Endothelial cell of umbilical vein (primary cell): ENCODE results near the gene KAZN.

Experiments
- EZH2 ChIP-seq: IDR thresholded peaks from 2 replicates; pipeline ENCODE4 v1.6.1; 2012; ENCODE audit warnings: borderline replicate concordance, low read depth, mild to moderate bottlenecking, moderate library complexity, low read length, inconsistent platforms; ENCODE audit not compliant: severe bottlenecking
- POLR2A ChIP-seq: IDR thresholded peaks from 2 replicates; pipeline ENCODE4 v1.6.1; 2012; ENCODE audit warnings: low read depth, mild to moderate bottlenecking, control low read depth, low read length
- POLR2AphosphoS5 ChIP-seq: IDR thresholded peaks from 2 replicates; pipeline ENCODE4 v1.6.1; 2012; ENCODE audit warnings: low read depth, mild to moderate bottlenecking, control low read depth, low read length, moderate library complexity; ENCODE audit not compliant: insufficient read depth
- TF ChIP-seq, protein P1 (sequence below), 2 donors: IDR thresholded peaks; 1 replicate in 1 of 2; 2 replicates in 1 of 2; pipeline ENCODE4 v1.5.1; 2011; ENCODE audit warnings: low read length in 2 of 2, mild to moderate bottlenecking in 2 of 2, moderate library complexity in 2 of 2, control low read depth in 1 of 2, inconsistent platforms in 1 of 2, low read depth in 1 of 2; ENCODE audit not compliant: insufficient read depth in 1 of 2; ENCODE audit errors: extremely low read depth in 1 of 2

DNA sequence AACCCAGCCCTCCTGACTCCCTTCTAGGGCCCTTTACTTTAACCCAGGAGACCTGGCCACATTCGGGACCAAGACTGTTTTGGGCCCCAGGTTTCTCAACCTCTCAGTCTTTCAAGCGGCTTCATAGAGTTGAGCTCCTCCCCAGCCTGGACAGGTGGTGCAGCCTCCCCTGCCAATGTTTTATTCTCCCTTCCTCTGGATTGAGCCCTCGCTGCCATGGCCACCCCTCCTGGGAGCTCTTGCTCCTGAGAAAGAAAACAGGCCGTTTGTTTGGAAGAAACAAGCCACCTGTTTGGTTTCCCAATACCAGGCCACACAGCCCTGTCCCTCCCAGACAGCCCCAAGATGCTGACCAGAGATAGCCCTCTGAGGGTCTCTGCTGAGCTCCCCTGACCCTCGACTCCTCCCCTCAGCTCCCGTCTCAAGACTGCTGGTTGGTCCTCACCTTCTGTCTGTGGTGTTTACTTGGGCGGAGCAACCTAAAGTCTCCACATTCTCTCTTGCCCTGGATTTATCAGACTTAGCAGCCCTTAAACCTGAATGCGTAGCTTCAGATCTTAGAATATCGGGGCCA lies 558.4 kb downstream of the KAZN start:
- TF ChIP-seq, protein P1, sequence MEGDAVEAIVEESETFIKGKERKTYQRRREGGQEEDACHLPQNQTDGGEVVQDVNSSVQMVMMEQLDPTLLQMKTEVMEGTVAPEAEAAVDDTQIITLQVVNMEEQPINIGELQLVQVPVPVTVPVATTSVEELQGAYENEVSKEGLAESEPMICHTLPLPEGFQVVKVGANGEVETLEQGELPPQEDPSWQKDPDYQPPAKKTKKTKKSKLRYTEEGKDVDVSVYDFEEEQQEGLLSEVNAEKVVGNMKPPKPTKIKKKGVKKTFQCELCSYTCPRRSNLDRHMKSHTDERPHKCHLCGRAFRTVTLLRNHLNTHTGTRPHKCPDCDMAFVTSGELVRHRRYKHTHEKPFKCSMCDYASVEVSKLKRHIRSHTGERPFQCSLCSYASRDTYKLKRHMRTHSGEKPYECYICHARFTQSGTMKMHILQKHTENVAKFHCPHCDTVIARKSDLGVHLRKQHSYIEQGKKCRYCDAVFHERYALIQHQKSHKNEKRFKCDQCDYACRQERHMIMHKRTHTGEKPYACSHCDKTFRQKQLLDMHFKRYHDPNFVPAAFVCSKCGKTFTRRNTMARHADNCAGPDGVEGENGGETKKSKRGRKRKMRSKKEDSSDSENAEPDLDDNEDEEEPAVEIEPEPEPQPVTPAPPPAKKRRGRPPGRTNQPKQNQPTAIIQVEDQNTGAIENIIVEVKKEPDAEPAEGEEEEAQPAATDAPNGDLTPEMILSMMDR (IDR thresholded peaks at IDR 0.05; ENCODE audit: extremely low read depth in 1 of 2, insufficient read depth in 1 of 2, low read depth in 1 of 2, low read length in 2 of 2) = no peak
- TF ChIP-seq EZH2 (no peak), POLR2AphosphoS5 (no peak), POLR2A (no peak)
